Measurements from ENCODE around the gene CACNG8.
"Not testable (repeated sequence)": the region's sequence is repeated elsewhere in the genome, so short reads cannot be mapped to it uniquely, and the experiment has no call there.

The CACNG8 gene

GRCh38 chr19:54035215-54036178, 72.8 kb downstream of the CACNG8 start:
- peak; percentile 90 for DNase-seq (ENCODE audit: low read depth)

- not testable (repeated sequence) for DNase-seq (ENCODE audit: low read depth)
These were observed 73.8 kb downstream of the CACNG8 start for GRCh38 chr19:54036542-54036941.
